ENCODE measurements around the gene PADI4. TPM values are rescaled to one million over a fixed set of nuclear protein-coding genes. Genes with fewer than 3 reads are reported as not detected.

The PADI4 gene
- 10 to 100 TPM in 1 of 4 donors, 1 to 10 TPM in 2, under 1 TPM in 1; 0.56 to 16.1 (median 2.2) TPM for total RNA-seq

- TF ChIP-seq CTCF (IDR thresholded peaks at IDR 0.05) = no peak
- no peak for DNase-seq (ENCODE audit: low spot score)
Observed at GRCh38 chr1:17307946-17308345, at the start of gene PADI4. Gene PADI4 (plus strand): TSS chr1:17308197. CDS start chr1:17308223, 26 bp downstream.

GRCh38 chr1:17258758-17259130, 49.3 kb upstream of the PADI4 start:
- ATAC-seq (ENCODE audit: low FRiP score) (no peak), DNase-seq (ENCODE audit: low spot score) (no peak)
- TF ChIP-seq CTCF (IDR thresholded peaks at IDR 0.05) = no peak

More at GRCh38 chr1:17307946-17308345, at the start of gene PADI4:
- ATAC-seq (ENCODE audit: low FRiP score) = no peak

GRCh38 chr1:17259233-17259873, 48.6 kb upstream of the PADI4 start:
- ATAC-seq (ENCODE audit: low FRiP score) (no peak), DNase-seq (ENCODE audit: low spot score) (no peak)
- TF ChIP-seq CTCF (IDR thresholded peaks at IDR 0.05) = no peak

- no peak for ATAC-seq (ENCODE audit: low FRiP score)
- no peak for TF ChIP-seq CTCF (IDR thresholded peaks at IDR 0.05)
- no peak for DNase-seq (ENCODE audit: low spot score)
Observed at GRCh38 chr1:17260264-17260663, 47.7 kb upstream of the PADI4 start.

GRCh38 chr1:17260738-17261137, 47.3 kb upstream of the PADI4 start:
- DNase-seq (ENCODE audit: low spot score) (no peak), ATAC-seq (ENCODE audit: low FRiP score) (no peak)
- TF ChIP-seq CTCF (IDR thresholded peaks at IDR 0.05) = no peak

GRCh38 chr1:17263936-17264335, 44.1 kb upstream of the PADI4 start:
- TF ChIP-seq CTCF (IDR thresholded peaks at IDR 0.05) = no peak

GRCh38 chr1:17264470-17264869, 43.5 kb upstream of the PADI4 start:
- ATAC-seq (ENCODE audit: low FRiP score) = no peak
- no peak for DNase-seq (ENCODE audit: low spot score)
- no peak for TF ChIP-seq CTCF (IDR thresholded peaks at IDR 0.05)

More at GRCh38 chr1:17263936-17264335, 44.1 kb upstream of the PADI4 start:
- DNase-seq (ENCODE audit: low spot score) (no peak), ATAC-seq (ENCODE audit: low FRiP score) (no peak)
